GM18508 (cell line): ENCODE results near the gene GRIN3A.
A peak's percentile ranks its signal among the peaks of the same experiment; 100 is the strongest.

ENCODE experiments used
- ATAC-seq: cut with Tn5 transposase; IDR thresholded peaks from one replicate; pipeline ENCODE4 v1.9.1; 2021; ENCODE audit warnings: moderate number of reproducible peaks; ENCODE audit not compliant: insufficient read depth, unreplicated experiment

Gene GRIN3A

DNA sequence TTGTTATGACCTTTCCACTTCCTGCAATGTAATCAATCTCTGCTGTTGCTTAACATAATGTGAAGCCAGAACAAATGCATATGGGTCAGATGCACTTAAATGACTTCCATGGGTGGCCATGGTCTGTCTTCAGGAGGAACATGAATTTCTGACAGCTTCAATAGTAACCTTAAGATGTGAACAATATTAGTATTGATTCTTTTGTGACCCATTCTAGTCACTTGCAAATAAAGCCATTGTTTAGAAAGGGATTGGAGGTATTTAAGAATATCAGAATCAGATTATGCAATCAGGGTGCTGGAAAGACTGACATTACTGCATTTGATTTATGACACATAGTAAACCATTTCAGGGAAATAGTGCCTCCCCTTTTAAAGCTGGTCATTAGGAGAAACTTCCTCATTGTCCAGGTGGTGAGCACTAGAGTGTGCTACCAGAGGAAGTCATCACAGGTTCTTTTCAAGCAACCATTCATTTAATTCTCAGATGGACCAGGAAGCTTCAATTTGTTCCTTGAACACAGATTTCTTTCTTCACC is 32.1 kb downstream of the GRIN3A start:
- no peak for ATAC-seq

DNA sequence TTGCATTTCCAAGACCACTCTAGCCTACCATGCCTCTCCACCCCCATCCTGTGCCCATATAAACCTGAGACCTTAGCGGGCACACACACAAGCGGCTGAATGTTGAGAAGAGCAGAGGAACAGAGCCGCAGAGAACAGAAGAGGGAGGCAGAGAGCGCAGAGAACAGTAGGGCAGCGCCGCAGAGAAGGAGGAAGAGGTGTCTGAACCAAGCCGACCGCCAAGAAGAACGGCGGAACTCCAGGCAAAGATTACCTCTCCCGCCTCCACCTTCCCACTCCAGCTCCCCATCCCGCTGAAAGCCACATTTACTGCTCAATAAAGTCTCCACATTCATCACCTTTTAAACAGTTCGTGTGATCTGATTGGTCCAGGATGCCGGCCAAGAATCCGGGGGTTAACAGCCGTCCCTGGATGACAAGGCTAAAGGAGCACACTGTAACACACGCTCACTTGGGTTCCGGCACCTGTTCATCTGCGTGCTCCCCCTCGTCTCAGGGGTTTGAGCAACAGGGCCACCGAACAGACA is 33.2 kb downstream of the GRIN3A start:
- peak; percentile 52 for ATAC-seq

- ATAC-seq = no peak
Observed at GRCh38 chr9:101702257-101702656, 36.2 kb downstream of the GRIN3A start.

DNA sequence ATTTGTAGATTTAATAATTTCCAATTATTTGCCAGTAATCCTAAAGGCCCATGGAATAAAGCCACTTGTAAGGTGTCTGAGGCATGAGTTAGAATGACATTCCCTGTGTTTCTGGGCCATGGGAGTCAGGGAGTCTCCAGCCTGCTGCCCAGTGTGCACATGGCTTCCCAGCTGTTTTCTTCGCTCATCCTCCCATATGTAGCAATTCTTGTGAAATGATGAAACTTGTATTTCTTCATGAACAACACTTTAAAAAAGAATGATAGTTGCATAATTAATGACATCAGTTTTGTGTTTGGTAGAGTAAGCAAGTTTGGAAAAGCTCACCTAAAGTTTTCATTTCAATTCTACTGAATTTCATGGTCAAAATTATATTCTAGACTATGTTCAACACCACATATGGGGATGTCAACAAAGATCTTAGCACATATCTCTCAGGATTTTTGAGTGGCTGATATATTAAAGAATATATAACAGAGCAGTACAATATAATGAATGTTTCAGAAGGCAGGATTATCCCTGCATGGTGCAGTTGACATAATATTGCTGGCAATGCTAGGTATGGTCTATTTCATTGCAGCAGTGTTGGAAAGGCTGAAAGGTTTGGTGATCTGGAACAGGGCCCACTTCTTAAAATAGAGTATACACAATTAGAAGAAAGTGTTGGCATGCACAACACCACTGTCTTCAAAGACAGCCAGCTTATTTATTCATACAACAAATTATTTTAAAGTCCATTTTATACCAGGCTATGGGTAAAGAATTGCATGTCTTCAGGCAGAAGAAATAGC is 44.7 kb downstream of the GRIN3A start:
- ATAC-seq = no peak

GRCh38 chr9:101691657-101692056 is 46.8 kb downstream of the GRIN3A start:
- ATAC-seq = no peak

DNA sequence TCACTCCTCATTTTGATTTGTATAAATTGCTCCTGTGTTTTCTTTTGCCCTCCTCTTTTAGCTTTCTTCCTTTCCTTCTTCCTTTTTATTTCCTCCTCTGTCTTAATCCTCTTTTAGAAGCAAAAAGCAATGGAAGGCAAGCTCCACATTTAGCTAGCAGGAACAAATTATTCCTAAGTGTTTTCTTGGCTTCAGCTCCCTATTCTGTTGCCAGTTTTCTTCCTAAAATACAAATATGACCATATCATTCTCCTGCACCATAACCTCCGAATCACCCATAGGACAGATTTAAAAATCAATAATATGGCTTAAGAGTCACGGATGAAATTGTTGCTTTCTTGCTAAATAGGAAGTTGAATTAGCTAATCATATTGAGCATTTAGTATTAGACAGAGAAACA is 49.4 kb downstream of the GRIN3A start:
- no peak for ATAC-seq

DNA sequence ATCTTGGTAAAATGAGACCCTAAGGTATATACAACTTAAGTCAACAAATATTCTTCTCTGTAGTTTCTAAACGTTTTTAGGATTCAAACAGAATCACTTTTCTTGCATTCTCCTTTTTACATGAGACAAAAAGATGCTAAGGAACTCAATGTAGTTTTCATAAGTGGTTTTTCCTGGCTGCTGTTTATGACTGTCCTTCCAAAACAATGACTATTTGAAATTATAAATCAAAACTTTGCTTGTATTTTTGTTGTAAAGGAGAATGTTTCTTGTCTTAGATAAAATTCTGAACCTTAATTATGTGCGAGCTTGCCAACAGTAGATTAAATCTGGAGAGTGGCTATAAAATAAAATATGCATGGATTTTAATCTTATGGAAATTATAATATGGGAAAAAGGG is 53.8 kb downstream of the GRIN3A start:
- no peak for ATAC-seq

DNA sequence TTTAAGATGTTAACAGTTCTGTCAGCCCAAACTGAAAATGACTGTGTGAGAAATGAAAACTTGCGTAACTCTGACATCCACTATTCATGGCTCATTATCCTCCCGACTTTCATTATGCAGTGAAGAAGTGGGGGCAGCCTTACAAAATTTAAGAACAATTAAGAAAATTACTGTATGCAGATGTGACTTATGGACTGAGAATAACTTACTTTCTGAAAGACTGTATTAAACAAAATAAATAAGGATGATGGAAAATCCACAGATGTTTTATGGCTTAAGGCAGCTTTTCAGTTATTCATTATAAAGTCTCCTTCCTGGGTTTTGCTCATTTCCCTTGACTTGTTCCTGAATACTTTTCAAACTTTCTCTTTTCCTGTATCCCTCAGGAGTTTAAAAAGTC is 55.2 kb downstream of the GRIN3A start:
- no peak for ATAC-seq

DNA sequence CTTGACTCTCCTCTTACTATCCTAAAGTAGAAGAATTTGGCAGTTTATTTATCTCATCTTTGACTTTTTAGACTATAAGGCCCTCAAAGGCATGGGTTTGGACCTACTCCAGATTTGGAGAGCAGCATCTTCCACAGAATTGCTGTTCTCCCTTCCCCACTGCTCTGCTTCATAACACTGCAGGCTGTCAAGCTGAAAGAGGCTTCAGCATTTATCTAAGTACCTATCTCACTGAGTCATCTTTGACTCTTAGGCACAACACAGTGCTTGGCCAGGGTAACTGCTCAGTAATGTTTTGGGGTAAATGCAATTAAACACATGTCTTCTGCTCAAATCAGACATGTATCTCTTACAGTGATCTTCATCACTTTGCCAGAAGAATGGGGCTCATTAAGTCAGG is 60.6 kb downstream of the GRIN3A start:
- no peak for ATAC-seq

GRCh38 chr9:101675341-101675740 is 63.1 kb downstream of the GRIN3A start:
- ATAC-seq = no peak

DNA sequence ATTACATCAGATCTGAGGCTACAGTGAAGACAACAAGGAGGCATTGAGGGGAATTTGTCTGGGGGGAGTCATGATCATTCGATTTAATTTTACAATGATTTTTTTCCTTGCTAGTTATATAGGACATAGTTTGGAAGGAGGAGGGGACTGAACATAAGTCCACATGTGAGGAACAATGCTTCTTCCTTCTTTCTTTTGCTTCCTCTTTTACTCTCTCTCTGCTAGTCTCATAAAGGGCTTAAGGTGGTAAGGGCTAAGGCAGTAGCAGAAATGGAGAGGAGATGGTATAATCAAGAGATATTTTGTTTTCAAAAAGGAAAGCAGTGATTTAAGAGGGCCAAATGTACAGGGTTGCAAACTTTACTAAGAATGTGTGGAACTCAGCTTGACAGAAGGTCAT is 64.3 kb downstream of the GRIN3A start:
- no peak for ATAC-seq

DNA sequence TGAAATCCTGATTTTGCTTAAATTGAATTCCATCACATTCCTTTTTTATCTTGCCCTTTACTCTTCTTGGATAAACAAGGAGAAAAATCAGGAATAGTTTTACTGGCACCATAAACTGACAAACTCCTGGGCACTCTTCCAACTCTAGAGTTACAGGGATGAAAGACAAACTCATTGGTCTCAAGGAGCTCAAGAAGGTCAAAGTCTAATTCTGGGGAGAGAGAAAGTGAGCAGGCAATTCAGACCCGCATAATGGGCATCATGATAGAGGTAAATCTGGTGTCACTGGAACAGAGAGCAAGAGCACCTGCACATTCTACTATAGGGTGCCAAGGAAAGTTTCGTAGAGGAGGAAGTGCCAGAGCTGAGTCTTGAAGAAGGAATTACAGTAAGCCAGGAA is 64.8 kb downstream of the GRIN3A start:
- ATAC-seq = no peak

GRCh38 chr9:101671567-101671966 is 66.9 kb downstream of the GRIN3A start:
- ATAC-seq = no peak

DNA sequence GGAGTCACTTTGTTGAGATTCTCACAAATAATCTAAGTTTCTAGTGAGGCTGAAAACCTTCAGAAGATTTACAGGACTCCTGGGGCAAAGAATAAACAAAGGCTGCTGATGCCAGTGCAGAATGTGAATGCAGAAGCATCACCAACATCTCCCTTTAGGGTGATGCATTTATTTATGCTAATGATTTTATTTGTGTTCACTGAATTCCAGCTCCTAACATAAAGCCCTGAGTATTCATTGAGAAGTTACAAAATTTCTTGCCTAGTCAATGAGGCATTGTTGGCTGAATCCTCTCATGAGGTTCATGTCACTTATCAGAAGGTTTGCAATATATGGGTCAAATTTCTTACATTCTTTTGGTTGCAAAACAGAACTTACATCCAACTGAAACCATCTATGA is 70.0 kb downstream of the GRIN3A start:
- no peak for ATAC-seq

GRCh38 chr9:101664453-101664852 is 74.0 kb downstream of the GRIN3A start:
- no peak for ATAC-seq

- no peak for ATAC-seq
Observed at GRCh38 chr9:101652601-101653175, 85.8 kb downstream of the GRIN3A start.

DNA sequence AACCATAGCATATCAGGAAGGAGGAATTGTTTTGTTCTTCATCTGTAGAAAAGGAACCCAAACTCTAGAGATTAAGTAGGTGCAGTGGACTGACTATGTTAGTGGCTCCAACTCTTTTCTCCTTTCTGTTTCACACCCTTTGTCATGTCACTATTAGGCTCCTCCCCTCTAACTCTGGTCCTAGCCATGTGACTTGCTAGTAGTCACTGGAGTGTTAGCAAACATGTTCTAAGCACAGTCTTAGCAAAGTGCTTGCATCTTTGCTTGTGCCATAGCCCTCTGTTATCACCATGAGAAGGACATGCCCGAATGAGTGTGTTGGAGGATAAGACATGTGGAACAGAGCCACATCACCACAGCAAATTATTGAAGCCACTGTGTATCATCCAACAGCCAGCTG is 88.3 kb downstream of the GRIN3A start:
- peak; percentile 58 for ATAC-seq

GRCh38 chr9:101648493-101648892 is 90.0 kb downstream of the GRIN3A start:
- no peak for ATAC-seq

DNA sequence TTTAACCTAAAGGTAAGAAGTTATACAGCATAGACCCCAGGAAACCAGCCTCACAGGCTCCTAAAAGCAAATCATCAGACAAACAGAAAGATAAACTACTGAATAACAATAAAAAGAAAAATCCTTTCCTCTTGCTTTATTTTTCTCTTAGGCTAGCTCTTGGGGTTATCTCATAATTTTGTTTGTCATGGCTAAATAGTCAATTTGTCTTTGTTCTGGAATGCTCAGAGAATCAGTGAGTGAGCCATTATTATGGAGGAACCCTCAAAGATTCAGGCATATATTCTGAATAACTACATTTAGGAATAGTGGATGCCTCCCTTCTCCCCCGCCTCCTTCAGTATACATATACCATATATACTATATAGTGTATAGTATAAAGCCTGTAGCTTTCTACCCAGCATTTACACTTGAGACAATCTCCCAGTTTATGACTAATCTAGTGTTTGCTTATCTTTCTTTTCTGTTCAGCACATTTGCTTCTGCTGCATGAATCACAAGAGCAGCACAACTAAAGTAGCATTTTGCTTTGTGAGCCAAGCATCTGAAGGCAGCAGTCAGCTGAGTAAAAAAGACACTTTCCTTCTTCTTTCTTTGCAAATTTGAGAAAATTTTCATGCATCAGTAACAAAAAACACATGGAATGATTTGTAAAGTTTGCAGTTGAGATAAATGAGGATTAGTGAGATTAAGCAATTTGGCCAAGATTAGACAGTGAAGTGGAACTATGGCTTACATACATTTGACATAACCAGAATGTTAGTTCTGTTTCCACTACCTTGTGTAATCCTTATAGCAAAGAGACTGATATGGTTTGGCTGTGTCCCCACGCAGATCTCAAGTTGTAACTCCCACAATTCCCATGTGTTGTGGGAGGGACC is 98.4 kb downstream of the GRIN3A start:
- ATAC-seq = no peak

DNA sequence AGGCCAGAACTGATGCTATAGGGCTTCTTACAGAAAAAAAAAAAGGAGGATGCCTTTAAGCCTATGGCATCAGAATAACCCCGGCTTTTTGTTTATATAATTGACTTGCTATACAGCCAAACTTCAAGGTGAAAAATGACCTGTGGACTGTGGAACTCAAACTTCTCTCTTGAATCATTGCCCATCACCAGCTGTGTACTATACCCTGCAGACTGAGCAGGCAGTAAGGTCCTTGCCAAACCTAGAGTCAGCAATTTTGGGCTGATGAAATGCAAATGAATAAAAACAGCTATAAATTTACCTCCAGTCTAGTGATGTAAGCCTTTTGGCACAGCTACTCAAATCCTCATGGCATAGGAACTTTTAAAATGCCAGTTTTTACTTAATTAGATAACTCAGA is 99.1 kb downstream of the GRIN3A start:
- no peak for ATAC-seq

DNA sequence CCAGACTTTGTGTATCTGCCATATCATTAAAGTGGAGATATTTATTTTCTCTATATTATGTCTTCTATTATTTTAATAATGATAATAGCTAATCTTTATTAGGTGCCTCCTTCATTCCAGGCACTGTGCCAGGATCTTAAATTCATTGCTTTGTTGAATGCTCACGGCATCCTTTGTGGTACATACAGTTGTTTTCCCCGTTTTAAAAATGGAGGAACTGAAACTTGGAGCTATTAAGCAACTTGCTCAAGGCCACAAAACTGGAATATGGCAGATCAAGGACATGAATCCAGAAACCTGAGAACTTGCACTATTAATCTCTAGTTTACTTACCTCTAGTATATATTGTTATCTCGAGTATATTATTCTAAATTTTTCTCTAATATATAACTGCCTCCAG is 102.2 kb downstream of the GRIN3A start:
- ATAC-seq = no peak
